Measurements from ENCODE around the gene BUD13.

Gene BUD13

DNA sequence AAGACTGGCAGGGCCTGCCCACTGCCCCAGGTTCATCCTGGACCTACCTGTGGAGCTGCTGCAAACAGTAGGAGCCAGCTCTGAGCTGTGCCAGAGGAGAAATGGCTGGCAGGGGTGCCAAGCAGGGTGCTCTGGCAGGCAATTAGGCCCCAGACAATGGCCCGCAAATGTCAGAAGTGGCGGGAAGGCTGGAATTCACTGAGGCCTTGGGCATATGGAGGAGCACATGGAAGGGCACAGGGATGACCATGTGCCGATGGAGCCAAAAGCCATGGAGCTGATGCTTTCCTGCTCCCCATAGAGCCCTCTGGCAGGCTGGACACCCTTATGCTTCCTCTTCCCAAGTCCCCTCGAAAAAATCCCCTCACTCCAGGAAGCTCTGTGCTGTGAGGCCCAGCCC is 62.0 kb downstream of the BUD13 start:
- H3K9ac ChIP-seq (ENCODE audit: low read length), result no peak overlapping the region
- no peak overlapping the region for H2BK12ac ChIP-seq (ENCODE audit: low read length)
- WGBS (ENCODE audit: extremely low coverage, insufficient coverage, insufficient read length), result no CpG with 5 or more reads among the region's 4 CpGs

GRCh38 chr11:116710001-116710674 is 62.6 kb downstream of the BUD13 start:
- no peak overlapping the region for H2BK5ac ChIP-seq (ENCODE audit: low read depth, low read length, poor library complexity)
- no peak overlapping the region for H2BK12ac ChIP-seq (ENCODE audit: low read length)
- H3K4ac ChIP-seq (ENCODE audit: low read depth, low read length), result no peak overlapping the region
- no peak overlapping the region for H3K9ac ChIP-seq (ENCODE audit: low read length)
- H4K8ac ChIP-seq (ENCODE audit: low read depth, low read length), result no peak overlapping the region
- H4K91ac ChIP-seq (ENCODE audit: low read depth, low read length), result no peak overlapping the region
- no peak overlapping the region for H4K12ac ChIP-seq (ENCODE audit: low read depth, low read length)
- H3K36me3 ChIP-seq (ENCODE audit: control insufficient read depth in 1 of 2, insufficient read depth in 2 of 2, low read length in 2 of 2), result no peaks in the 10 kb centered on the region
- H3K79me2 ChIP-seq (ENCODE audit: control insufficient read depth, insufficient read depth, low read length, poor library complexity), result no peaks in the 10 kb centered on the region
- H3K4me3 ChIP-seq (ENCODE audit: low read depth, low read length), result no peak overlapping the region
- H3K9me3 ChIP-seq (ENCODE audit: insufficient read depth, low read depth, low read length), result peaks cover 2% of the 10 kb centered on the region
- no peaks in the 10 kb centered on the region for H3K27me3 ChIP-seq (ENCODE audit: insufficient read depth, low read length)
- WGBS (ENCODE audit: extremely low coverage, insufficient coverage, insufficient read length), result no CpG with 5 or more reads among the region's 17 CpGs
- H3K4me2 ChIP-seq (ENCODE audit: low read length), result no peak overlapping the region
- H3K4me1 ChIP-seq (ENCODE audit: control insufficient read depth in 1 of 2, insufficient read depth in 2 of 2, low read length in 2 of 2), result no peaks in the 10 kb centered on the region
- no peak for DNase-seq
- H3K23ac ChIP-seq (ENCODE audit: low read length), result no peak overlapping the region
- no peak overlapping the region for H3K18ac ChIP-seq (ENCODE audit: low read length)
- H3K14ac ChIP-seq (ENCODE audit: low read length), result no peak overlapping the region
- H2AK5ac ChIP-seq (ENCODE audit: low read length), result no peak overlapping the region
- no peak overlapping the region for H3K27ac ChIP-seq (ENCODE audit: low read depth, low read length)
- no peaks in the 10 kb centered on the region for H3K79me1 ChIP-seq (ENCODE audit: low read length)
- H2BK120ac ChIP-seq (ENCODE audit: insufficient read depth, low read length, poor library complexity), result no peak overlapping the region
- no peak overlapping the region for H2AFZ ChIP-seq (ENCODE audit: insufficient read depth, low read length, poor library complexity)

More for the DNA sequence above, 62.0 kb downstream of the BUD13 start:
- Histone ChIP-seq H3K4ac (ENCODE audit: low read depth, low read length) (no peak overlapping the region), H3K23ac (ENCODE audit: low read length) (no peak overlapping the region), H3K36me3 (ENCODE audit: control insufficient read depth in 1 of 2, insufficient read depth in 2 of 2, low read length in 2 of 2) (no peaks in the 10 kb centered on the region), H3K4me3 (ENCODE audit: low read depth, low read length) (no peak overlapping the region), H3K27me3 (ENCODE audit: insufficient read depth, low read length) (no peaks in the 10 kb centered on the region), H4K91ac (ENCODE audit: low read depth, low read length) (no peak overlapping the region), H2BK120ac (ENCODE audit: insufficient read depth, low read length, poor library complexity) (no peak overlapping the region), H3K18ac (ENCODE audit: low read length) (no peak overlapping the region), H2BK5ac (ENCODE audit: low read depth, low read length, poor library complexity) (no peak overlapping the region), H4K8ac (ENCODE audit: low read depth, low read length) (no peak overlapping the region), H3K9me3 (ENCODE audit: insufficient read depth, low read depth, low read length) (peaks cover 2% of the 10 kb centered on the region), H3K79me1 (ENCODE audit: low read length) (no peaks in the 10 kb centered on the region), H2AFZ (ENCODE audit: insufficient read depth, low read length, poor library complexity) (no peak overlapping the region), H2AK5ac (ENCODE audit: low read length) (no peak overlapping the region), H3K4me1 (ENCODE audit: control insufficient read depth in 1 of 2, insufficient read depth in 2 of 2, low read length in 2 of 2) (no peaks in the 10 kb centered on the region), H3K79me2 (ENCODE audit: control insufficient read depth, insufficient read depth, low read length, poor library complexity) (no peaks in the 10 kb centered on the region), H3K14ac (ENCODE audit: low read length) (no peak overlapping the region), H3K27ac (ENCODE audit: low read depth, low read length) (no peak overlapping the region), H3K4me2 (ENCODE audit: low read length) (no peak overlapping the region), H4K12ac (ENCODE audit: low read depth, low read length) (no peak overlapping the region)
- no peak for DNase-seq

GRCh38 chr11:116707746-116708145 is 65.0 kb downstream of the BUD13 start:
- no peak overlapping the region for H3K14ac ChIP-seq (ENCODE audit: low read length)
- H2BK120ac ChIP-seq (ENCODE audit: insufficient read depth, low read length, poor library complexity), result no peak overlapping the region
- H3K9ac ChIP-seq (ENCODE audit: low read length), result no peak overlapping the region
- DNase-seq, result no peak
- WGBS (ENCODE audit: extremely low coverage, insufficient coverage, insufficient read length), result no CpG with 5 or more reads among the region's 9 CpGs
- H3K4ac ChIP-seq (ENCODE audit: low read depth, low read length), result no peak overlapping the region
- H2AK5ac ChIP-seq (ENCODE audit: low read length), result no peak overlapping the region
- H3K27ac ChIP-seq (ENCODE audit: low read depth, low read length), result no peak overlapping the region
- no peaks in the 10 kb centered on the region for H3K79me2 ChIP-seq (ENCODE audit: control insufficient read depth, insufficient read depth, low read length, poor library complexity)
- no peak overlapping the region for H3K4me3 ChIP-seq (ENCODE audit: low read depth, low read length)
- no peaks in the 10 kb centered on the region for H3K79me1 ChIP-seq (ENCODE audit: low read length)
- no peaks in the 10 kb centered on the region for H3K27me3 ChIP-seq (ENCODE audit: insufficient read depth, low read length)
- no peak overlapping the region for H2BK5ac ChIP-seq (ENCODE audit: low read depth, low read length, poor library complexity)
- no peak overlapping the region for H4K12ac ChIP-seq (ENCODE audit: low read depth, low read length)
- no peak overlapping the region for H3K23ac ChIP-seq (ENCODE audit: low read length)
- no peak overlapping the region for H4K8ac ChIP-seq (ENCODE audit: low read depth, low read length)
- no peaks in the 10 kb centered on the region for H3K9me3 ChIP-seq (ENCODE audit: insufficient read depth, low read depth, low read length)
- H3K4me2 ChIP-seq (ENCODE audit: low read length), result no peak overlapping the region
- no peaks in the 10 kb centered on the region for H3K36me3 ChIP-seq (ENCODE audit: control insufficient read depth in 1 of 2, insufficient read depth in 2 of 2, low read length in 2 of 2)
- no peak overlapping the region for H3K18ac ChIP-seq (ENCODE audit: low read length)
- H4K91ac ChIP-seq (ENCODE audit: low read depth, low read length), result no peak overlapping the region
- H2BK12ac ChIP-seq (ENCODE audit: low read length), result no peak overlapping the region
- H3K4me1 ChIP-seq (ENCODE audit: control insufficient read depth in 1 of 2, insufficient read depth in 2 of 2, low read length in 2 of 2), result no peaks in the 10 kb centered on the region
- no peak overlapping the region for H2AFZ ChIP-seq (ENCODE audit: insufficient read depth, low read length, poor library complexity)

GRCh38 chr11:116707161-116707629 is 65.6 kb downstream of the BUD13 start:
- Histone ChIP-seq H2AK5ac (ENCODE audit: low read length) (no peak overlapping the region), H2BK5ac (ENCODE audit: low read depth, low read length, poor library complexity) (no peak overlapping the region), H4K91ac (ENCODE audit: low read depth, low read length) (no peak overlapping the region), H3K4me1 (ENCODE audit: control insufficient read depth in 1 of 2, insufficient read depth in 2 of 2, low read length in 2 of 2) (no peaks in the 10 kb centered on the region), H3K4me2 (ENCODE audit: low read length) (no peak overlapping the region), H3K36me3 (ENCODE audit: control insufficient read depth in 1 of 2, insufficient read depth in 2 of 2, low read length in 2 of 2) (no peaks in the 10 kb centered on the region), H3K27ac (ENCODE audit: low read depth, low read length) (no peak overlapping the region), H4K12ac (ENCODE audit: low read depth, low read length) (no peak overlapping the region), H2AFZ (ENCODE audit: insufficient read depth, low read length, poor library complexity) (no peak overlapping the region), H3K79me2 (ENCODE audit: control insufficient read depth, insufficient read depth, low read length, poor library complexity) (no peaks in the 10 kb centered on the region), H2BK120ac (ENCODE audit: insufficient read depth, low read length, poor library complexity) (no peak overlapping the region), H3K9ac (ENCODE audit: low read length) (no peak overlapping the region), H3K18ac (ENCODE audit: low read length) (no peak overlapping the region), H3K27me3 (ENCODE audit: insufficient read depth, low read length) (no peaks in the 10 kb centered on the region), H3K79me1 (ENCODE audit: low read length) (no peaks in the 10 kb centered on the region), H4K8ac (ENCODE audit: low read depth, low read length) (no peak overlapping the region), H3K9me3 (ENCODE audit: insufficient read depth, low read depth, low read length) (no peaks in the 10 kb centered on the region), H2BK12ac (ENCODE audit: low read length) (no peak overlapping the region), H3K4ac (ENCODE audit: low read depth, low read length) (no peak overlapping the region), H3K4me3 (ENCODE audit: low read depth, low read length) (no peak overlapping the region), H3K14ac (ENCODE audit: low read length) (no peak overlapping the region), H3K23ac (ENCODE audit: low read length) (no peak overlapping the region)
- peak in 1 of 2 donors; percentile 35 for DNase-seq
- whole genome bisulfite sequencing (ENCODE audit: extremely low coverage, insufficient coverage, insufficient read length), result no CpG with 5 or more reads among the region's 37 CpGs

Data from trophoblast cell (in vitro differentiated cells and primary cell).